ENCODE data around the gene GTF3C6. TPM values are rescaled to one million over a fixed set of nuclear protein-coding genes. Genes with fewer than 3 reads are reported as not detected.

The GTF3C6 gene
- total RNA-seq, 4 donors from 2014 or later, result 16.0 to 49.8 (median 39.9) TPM

Other genes starting within 250 kb of the GTF3C6 start
- gene CDK19, start 143.2 kb upstream of the GTF3C6 start, total RNA-seq, result 10 to 100 TPM; 12.6 to 17.9 (median 13.3) TPM
- gene AMD1, start 83.9 kb upstream of the GTF3C6 start, total RNA-seq, result 100 to 1,000 TPM in 2 of 4 donors, 10 to 100 TPM in 2; 77.2 to 194 (median 124) TPM
- gene RPF2, start 23.3 kb downstream of the GTF3C6 start, total RNA-seq, result 10 to 100 TPM; 20.2 to 34.6 (median 23.9) TPM
- gene SLC16A10, start 128.8 kb downstream of the GTF3C6 start, total RNA-seq, result 10 to 100 TPM; 18.7 to 35.8 (median 22.1) TPM

Measured in thyroid gland (tissue), 4 donors.